K562 (cell line): ENCODE measurements around the gene ZDHHC8. TPM values are rescaled to one million over a fixed set of nuclear protein-coding genes. Genes with fewer than 3 reads are reported as not detected.

ENCODE experiments used
- GATA2 ChIP-seq: sonication (generic); formaldehyde crosslinking; IDR thresholded peaks from 2 replicates; pipeline ENCODE4 v1.4.0; 2020; ENCODE audit warnings: mild to moderate bottlenecking, missing genetic modification reagents
- HDAC2 ChIP-seq: fragments of 450-650 bp; IDR thresholded peaks from 2 replicates; pipeline ENCODE4 v1.6.1; 2016; ENCODE audit warnings: mild to moderate bottlenecking
- MCM3 ChIP-seq: fragments of 450-650 bp; IDR thresholded peaks from 2 replicates; pipeline ENCODE4 v1.6.1; 2016
- MYC ChIP-seq, 2 experiments: fragments of 250-450 bp in 1 of 2; sonication (Bioruptor Pico) in 1 of 2; IDR thresholded peaks; 2 replicates each; pipeline versions ENCODE4 v1.5.1 to v1.6.1; 2012 to 2021; ENCODE audit warnings: low read depth in 2 of 2, borderline replicate concordance in 1 of 2, improper control_type of control experiment in 1 of 2, low read length in 1 of 2, mild to moderate bottlenecking in 1 of 2, moderate library complexity in 1 of 2
- NCOR1 ChIP-seq: fragments of 450-650 bp; IDR thresholded peaks from 2 replicates; pipeline ENCODE4 v1.6.1; 2016; ENCODE audit warnings: mild to moderate bottlenecking, moderate library complexity
- NEUROD1 ChIP-seq: fragments of 150-350 bp; IDR thresholded peaks from 2 replicates; pipeline ENCODE4 v1.6.1; 2014; ENCODE audit warnings: borderline replicate concordance, low read length, low read depth; ENCODE audit not compliant: partially characterized antibody
- OTX1 ChIP-seq: fragments of 450-650 bp; formaldehyde crosslinking; IDR thresholded peaks from 2 replicates; pipeline ENCODE4 v1.4.0; 2022; ENCODE audit warnings: mild to moderate bottlenecking
- PHF20 ChIP-seq: fragments of 450-650 bp; IDR thresholded peaks from 2 replicates; pipeline ENCODE4 v1.6.1; 2018; ENCODE audit not compliant: partially characterized antibody
- PTBP1 ChIP-seq: fragments of 200-400 bp; formaldehyde crosslinking; IDR thresholded peaks from 2 replicates; pipeline ENCODE4 v1.6.1; 2017; ENCODE audit warnings: low read depth, low read length
- STAT5A ChIP-seq: IDR thresholded peaks from 2 replicates; pipeline ENCODE4 v1.6.1; 2012; ENCODE audit warnings: low read length, inconsistent platforms, borderline replicate concordance
- TAF7 ChIP-seq: fragments of 450-650 bp; IDR thresholded peaks from 2 replicates; pipeline ENCODE4 v1.6.1; 2016; ENCODE audit warnings: missing genetic modification characterization, missing compliant biosample characterization
- ZC3H4 ChIP-seq: sonication (generic); formaldehyde crosslinking; IDR thresholded peaks from 2 replicates; pipeline ENCODE4 v1.9.0; 2021; ENCODE audit warnings: missing genetic modification reagents, borderline replicate concordance
- ZNF124 ChIP-seq: sonication (generic); formaldehyde crosslinking; IDR thresholded peaks from 2 replicates; pipeline ENCODE4 v1.8.1; 2022; ENCODE audit warnings: missing genetic modification reagents
- ZNF785 ChIP-seq: fragments of 250-450 bp; sonication (Bioruptor Pico); IDR thresholded peaks from 2 replicates; pipeline ENCODE4 v1.4.0; 2020; ENCODE audit warnings: mild to moderate bottlenecking
- polyA plus RNA-seq, 8 experiments: library from polyadenylated mRNA; depleted of rRNA in 4 of 8; stranded (reverse) in 5 of 8; unstranded in 3 of 8; fragments of >200 nt; fragmentation: Nextera tagmentation in 2 of 8; fragmentation: Illumina TruSeq in 1 of 8; extraction: Ambion mirVana in 2 of 8; extraction: Trizol in 1 of 8; gene quantifications; 2 replicates each; pipeline versions ENCODE4 v1.2.1 to v1.2.3, GENCODE V29; 2011 to 2014; ENCODE audit warnings: inconsistent platforms in 1 of 8, missing spikeins in 1 of 8
- total RNA-seq, 7 experiments: library from RNA; depleted of rRNA in 6 of 7; stranded (reverse); fragments of >200 nt in 6 of 7; fragmentation: Illumina TruSeq in 2 of 7; extraction: Trizol in 2 of 7; gene quantifications; 2 replicates each; pipeline versions ENCODE4 v1.2.1 to v1.2.3, GENCODE V29; 2011 to 2021; ENCODE audit warnings: low replicate concordance in 1 of 7
- TF ChIP-seq, protein P1 (sequence below): fragments of 450-650 bp; formaldehyde crosslinking; IDR thresholded peaks from 2 replicates; pipeline ENCODE4 v1.4.0; 2022; ENCODE audit warnings: missing genetic modification characterization
- TF ChIP-seq, protein P2 (sequence below), 2 experiments: IDR thresholded peaks; 2 replicates each; pipeline ENCODE4 v1.6.1; 2012; ENCODE audit warnings: improper control_type of control experiment in 2 of 2, low read depth in 2 of 2, low read length in 2 of 2, borderline replicate concordance in 1 of 2

ZDHHC8 gene
- total and polyA plus RNA-seq, 9 of the 15 experiments (the other 6 are each of a cell fraction or from before 2014, with no cell fraction given), result 0.04 to 109 (median 16.4) TPM

DNA sequence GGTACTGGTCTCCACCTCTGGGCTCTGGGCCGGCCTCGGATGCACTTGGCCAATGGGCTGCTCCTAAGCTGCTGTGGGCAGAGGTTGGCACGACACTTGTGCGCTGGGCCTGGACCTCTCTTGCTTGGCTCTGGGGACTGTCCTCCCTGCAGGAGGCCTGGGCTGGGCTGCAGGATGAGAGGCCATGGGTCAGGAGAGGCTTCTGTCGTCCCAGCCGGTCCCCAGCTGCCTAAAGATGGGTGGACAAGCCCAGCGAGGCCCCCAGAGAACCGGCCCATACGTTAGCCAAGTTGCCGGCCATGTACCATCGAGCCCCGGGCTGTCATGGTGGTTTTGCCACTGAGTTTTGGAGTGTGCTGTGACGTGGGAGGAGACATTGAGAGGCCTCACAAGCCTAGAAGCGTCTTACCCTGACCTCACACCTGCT lies 20.9 kb downstream of the ZDHHC8 start (continued):
- no peak for TF ChIP-seq ZNF785 (CRISPR knock-in tag)
- TF ChIP-seq, protein P1, sequence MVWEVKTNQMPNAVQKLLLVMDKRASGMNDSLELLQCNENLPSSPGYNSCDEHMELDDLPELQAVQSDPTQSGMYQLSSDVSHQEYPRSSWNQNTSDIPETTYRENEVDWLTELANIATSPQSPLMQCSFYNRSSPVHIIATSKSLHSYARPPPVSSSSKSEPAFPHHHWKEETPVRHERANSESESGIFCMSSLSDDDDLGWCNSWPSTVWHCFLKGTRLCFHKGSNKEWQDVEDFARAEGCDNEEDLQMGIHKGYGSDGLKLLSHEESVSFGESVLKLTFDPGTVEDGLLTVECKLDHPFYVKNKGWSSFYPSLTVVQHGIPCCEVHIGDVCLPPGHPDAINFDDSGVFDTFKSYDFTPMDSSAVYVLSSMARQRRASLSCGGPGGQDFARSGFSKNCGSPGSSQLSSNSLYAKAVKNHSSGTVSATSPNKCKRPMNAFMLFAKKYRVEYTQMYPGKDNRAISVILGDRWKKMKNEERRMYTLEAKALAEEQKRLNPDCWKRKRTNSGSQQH (CRISPR knock-in tag), result no peak
- TF ChIP-seq GATA2 (CRISPR knock-in tag), result no peak
- no peak for TF ChIP-seq PHF20
- no peak for TF ChIP-seq HDAC2
- TF ChIP-seq TAF7 (tag), result no peak
- TF ChIP-seq PTBP1, result no peak
- no peak for TF ChIP-seq MCM3
- TF ChIP-seq, protein P2, sequence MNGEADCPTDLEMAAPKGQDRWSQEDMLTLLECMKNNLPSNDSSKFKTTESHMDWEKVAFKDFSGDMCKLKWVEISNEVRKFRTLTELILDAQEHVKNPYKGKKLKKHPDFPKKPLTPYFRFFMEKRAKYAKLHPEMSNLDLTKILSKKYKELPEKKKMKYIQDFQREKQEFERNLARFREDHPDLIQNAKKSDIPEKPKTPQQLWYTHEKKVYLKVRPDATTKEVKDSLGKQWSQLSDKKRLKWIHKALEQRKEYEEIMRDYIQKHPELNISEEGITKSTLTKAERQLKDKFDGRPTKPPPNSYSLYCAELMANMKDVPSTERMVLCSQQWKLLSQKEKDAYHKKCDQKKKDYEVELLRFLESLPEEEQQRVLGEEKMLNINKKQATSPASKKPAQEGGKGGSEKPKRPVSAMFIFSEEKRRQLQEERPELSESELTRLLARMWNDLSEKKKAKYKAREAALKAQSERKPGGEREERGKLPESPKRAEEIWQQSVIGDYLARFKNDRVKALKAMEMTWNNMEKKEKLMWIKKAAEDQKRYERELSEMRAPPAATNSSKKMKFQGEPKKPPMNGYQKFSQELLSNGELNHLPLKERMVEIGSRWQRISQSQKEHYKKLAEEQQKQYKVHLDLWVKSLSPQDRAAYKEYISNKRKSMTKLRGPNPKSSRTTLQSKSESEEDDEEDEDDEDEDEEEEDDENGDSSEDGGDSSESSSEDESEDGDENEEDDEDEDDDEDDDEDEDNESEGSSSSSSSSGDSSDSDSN (IDR thresholded peaks at IDR 0.05; ENCODE audit: borderline replicate concordance in 1 of 2, low read depth in 2 of 2, low read length in 2 of 2), result peak in 1 of 2 experiments; percentile 23; a peak in 1 of 4 replicates
- no peak for TF ChIP-seq STAT5A
- no peak for TF ChIP-seq NCOR1
- TF ChIP-seq MYC (IDR thresholded peaks at IDR 0.05; ENCODE audit: low read depth, low read length), result no peak
- peak; percentile 49; the same call in 1 of the 2 replicates for TF ChIP-seq MYC (CRISPR knock-in tag; IDR thresholded peaks at IDR 0.05; ENCODE audit: borderline replicate concordance, low read depth)
- peak; percentile 87; the same call in 1 of the 2 replicates for TF ChIP-seq ZNF124 (CRISPR knock-in tag)
- TF ChIP-seq ZC3H4 (CRISPR knock-in tag), result no peak
- TF ChIP-seq OTX1 (CRISPR knock-in tag), result no peak
- no peak for TF ChIP-seq NEUROD1
- TF ChIP-seq, all 486 proteins: peak for 24
